Measurements from ENCODE around the gene SHQ1.
"Not testable (repeated sequence)": the region's sequence is repeated elsewhere in the genome, so short reads cannot be mapped to it uniquely, and the experiment has no call there.

SHQ1 gene

GRCh38 chr3:72797773-72798543, 50.3 kb downstream of the SHQ1 start:
- DNase-seq = no peak

- DNase-seq = no peak
Observed at GRCh38 chr3:72794079-72794478, 54.2 kb downstream of the SHQ1 start.

DNA sequence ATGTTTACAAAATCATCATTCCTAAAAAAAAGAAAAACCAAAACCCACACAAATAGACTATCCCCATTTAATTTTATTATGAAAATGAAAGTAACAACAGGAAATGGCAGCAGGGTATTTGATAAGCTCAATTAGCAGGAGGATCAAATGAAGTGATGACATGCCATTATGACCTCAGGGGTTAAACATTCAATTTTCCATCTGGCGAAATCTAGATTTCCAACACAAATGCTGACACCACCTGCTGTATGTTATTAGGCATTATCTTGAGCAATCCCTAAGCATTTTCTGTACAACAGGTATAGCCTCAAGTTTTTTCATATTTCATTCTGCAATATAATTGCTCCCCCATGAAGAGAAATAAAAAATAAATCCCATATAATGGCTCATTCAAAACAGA, 57.1 kb downstream of the SHQ1 start:
- DNase-seq = peak in 1 of 2 donors; percentile 14

DNA sequence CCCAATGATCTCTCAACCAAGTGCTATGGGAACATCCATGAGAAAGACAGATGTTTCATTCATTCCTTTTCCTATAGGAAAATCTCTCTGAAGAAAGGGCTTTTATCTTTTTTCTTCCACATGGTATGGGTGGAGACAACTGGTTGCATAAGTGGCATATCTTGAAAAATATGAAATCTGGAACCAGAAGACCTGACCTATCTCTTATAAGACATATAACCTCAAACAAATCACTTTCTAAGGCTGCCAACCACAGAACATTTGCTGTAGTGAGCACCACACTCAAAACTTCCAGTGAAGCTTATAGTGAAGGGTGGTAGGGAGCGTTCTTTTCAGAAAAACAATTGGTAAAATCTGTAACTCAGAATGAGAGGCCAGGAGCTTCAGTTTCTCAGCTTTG, 58.5 kb downstream of the SHQ1 start:
- DNase-seq = no peak

DNA sequence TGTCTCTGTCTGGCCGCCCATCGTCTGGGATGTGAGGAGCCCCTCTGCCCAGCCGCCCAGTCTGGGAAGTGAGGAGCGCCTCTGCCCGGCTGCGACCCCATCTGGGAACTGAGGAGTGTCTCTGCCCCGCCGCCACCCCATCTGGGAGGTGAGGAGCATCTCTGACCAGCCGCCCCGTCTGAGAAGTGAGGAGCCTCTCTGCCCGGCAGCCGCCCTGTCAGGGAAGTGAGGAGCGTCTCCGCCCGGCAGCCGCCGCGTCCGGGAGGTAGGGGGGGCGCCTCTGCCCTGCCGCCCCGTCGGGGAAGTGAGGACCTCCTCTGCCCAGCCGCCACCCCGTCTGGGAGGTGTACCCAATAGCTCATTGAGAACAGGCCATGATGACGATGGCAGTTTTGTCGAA, 60.0 kb downstream of the SHQ1 start:
- DNase-seq = not testable (repeated sequence)

- no peak for DNase-seq
Observed at GRCh38 chr3:72786668-72787067, 61.6 kb downstream of the SHQ1 start.

DNA sequence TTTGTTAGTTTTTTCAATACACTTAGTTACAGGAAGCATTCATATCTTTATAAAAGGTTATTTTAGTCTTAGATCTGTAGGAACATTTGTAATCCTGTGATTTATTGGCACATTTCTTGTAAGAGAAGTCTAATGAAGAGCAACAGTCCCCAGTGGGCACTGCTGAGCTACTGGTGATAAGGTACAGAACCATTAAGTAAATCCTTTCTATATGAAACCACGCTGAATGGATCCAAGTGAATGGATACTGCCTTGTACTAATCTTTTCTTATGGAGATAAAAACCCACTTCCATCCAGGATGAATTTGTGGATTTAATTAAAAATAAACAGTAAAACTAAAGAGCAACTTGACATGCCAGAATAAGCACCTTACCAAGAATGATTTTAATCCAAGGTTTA, 64.0 kb downstream of the SHQ1 start:
- no peak for DNase-seq

DNA sequence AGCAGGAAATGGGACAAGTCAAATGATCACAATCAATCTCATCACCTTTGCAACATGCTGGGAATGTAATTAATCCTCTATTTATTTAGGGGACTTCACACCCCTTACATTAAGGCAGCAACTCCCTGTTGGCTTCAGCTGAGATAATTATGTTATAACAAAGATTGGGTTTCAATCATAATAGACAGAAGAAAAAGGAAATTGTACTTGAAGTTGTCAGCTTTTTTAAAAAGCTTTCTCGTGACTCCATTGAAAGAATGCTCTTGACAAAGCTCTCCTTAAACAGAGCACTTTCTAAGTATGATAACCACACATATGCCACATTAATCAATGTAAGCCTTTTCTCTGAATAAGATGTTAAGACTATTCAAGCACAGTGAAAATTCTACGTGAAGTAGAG, 65.7 kb downstream of the SHQ1 start:
- no peak for DNase-seq

DNA sequence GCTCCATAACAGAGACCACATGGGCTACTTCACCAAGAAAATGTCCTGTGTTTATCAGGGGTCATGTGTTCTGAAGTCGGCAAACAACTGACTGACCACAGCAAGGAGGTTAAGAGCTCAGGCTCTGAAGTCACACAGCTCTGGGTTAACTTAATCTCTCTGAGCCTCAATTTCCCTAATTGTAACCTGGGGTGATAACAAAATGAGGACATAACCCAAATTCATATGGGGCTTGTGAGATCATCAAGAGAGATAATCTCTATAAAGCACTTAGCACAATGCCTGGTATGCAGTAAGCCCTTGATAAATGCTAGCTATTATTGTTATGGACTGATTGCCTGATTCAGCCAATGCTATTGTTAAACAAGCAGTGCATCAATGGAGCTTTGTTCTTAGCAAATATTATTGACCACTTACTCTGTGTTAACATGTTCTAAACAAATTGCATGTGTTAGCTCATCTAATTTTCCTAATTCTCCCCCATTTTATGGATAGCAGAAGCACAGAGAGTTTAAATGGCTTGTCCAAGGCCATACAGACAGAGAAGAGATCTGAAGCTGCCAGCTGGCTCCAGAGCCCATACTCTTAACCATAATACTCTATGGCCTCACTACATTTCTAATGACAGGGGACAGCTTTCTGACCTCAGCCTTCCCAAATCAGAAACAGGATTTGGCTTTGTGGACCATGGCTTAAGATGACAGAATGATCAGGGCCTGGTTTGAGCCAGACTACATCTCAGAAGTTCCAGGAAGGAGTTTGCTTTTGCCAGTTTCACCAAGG, 78.3 kb downstream of the SHQ1 start:
- DNase-seq = no peak

GRCh38 chr3:72768936-72769335, 79.3 kb downstream of the SHQ1 start:
- no peak for DNase-seq

DNA sequence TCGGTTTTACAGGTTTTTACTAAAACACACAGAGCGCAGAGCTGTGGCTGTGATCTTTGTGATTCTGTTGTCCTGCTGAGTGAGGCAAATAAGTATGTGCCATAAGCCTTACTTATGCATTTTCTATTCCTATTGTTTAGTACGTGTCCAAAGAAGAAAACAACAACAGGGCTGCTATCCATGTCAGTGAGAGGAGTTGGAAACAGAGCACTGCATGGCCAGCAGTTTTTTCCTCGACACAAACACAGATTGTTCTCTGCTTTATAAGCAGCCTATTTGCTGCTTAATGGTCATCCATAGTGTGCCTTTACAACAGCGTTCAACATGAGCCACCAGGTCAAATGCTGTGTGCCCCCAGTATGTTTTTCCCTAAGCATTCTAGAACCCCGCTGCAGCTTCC, 79.8 kb downstream of the SHQ1 start:
- no peak for DNase-seq

DNA sequence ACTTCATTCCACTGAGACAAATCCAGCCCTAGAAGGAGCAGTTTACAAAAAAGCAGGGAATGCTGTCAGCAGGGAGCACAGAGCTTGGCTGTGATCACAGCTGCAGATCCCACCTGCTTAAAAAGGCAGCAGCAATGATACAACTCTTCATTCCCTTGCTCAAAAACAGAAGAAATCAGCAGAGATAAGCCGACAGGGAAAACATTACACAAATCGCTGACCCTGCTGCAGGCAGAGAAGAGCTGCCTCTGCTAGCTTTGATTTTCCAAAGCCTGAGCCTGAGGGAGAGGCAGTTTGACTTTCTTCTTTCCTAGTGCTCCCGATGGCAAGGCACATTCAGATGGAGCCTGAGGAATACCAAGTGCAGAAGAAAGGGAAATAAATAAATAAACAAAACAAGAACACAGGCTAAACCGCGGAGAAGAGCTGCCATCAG, 80.2 kb downstream of the SHQ1 start:
- DNase-seq = no peak

DNA sequence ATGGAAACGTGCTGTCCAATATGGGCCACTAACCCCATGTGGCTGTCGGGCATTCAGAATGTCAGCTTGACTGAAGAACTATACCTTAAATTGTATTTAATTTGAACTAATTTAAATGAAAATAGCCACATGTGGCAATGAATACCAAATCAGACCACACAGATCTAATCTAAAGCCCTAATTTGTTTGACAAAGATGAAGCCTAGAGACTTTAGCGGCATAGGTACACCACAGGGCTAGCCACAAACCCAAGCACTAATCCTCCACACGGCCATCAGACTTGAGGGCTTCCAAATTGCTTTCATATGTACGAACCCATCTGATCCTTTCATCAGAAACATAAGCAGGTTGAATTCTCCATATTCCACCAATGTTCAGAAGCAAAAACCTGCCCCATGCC, 81.4 kb downstream of the SHQ1 start:
- no peak for DNase-seq

DNA sequence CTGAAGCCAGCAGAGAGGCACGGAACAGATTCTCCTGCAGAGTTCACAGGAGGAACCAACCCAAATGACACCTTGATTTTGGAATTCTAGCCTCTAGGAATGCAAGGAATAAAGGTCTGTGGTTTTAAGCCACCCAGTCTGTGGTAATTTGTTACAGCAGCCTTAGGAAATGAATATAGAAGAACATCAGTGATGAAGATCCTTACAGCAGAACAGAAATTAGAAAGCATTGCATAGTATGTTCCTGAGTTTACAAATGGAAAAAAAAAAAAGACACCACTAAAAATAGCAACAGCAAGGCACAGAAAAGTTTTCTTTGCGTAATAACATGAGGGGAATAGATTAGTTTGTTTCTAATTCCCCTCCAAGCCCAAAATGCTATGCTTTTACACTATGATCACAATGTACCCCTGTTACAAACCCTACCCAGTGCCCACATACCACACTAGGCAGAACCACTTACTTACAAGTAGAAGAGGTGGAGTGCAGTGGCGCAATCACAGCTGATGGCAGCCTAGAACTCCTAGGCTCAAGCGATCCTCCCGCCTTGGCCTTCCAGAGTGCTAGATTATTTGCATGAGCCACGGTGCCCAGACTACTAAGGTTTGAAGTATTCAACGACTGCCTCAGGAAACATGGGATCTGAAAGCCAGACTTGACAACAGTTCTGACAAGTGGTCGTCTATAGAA, 84.3 kb downstream of the SHQ1 start:
- DNase-seq = no peak

DNA sequence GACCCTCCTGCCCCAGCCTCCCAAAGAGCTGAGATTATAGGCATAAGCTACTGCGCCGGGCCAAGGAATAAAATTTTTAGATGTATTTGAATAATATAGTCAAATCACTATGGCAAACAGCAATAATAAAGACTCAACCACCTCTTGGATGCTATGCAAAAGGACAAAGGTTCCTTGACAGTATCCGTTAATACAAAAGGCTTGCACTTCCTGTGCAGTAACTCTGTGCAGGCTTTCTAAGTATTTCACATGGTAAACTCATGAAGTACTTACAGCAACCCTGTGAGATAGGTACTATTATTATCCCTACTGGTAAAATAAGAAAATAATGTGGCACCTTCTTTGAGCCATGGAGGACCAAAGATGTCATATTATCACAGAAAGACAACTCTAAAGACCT, 86.8 kb downstream of the SHQ1 start:
- no peak for DNase-seq

DNA sequence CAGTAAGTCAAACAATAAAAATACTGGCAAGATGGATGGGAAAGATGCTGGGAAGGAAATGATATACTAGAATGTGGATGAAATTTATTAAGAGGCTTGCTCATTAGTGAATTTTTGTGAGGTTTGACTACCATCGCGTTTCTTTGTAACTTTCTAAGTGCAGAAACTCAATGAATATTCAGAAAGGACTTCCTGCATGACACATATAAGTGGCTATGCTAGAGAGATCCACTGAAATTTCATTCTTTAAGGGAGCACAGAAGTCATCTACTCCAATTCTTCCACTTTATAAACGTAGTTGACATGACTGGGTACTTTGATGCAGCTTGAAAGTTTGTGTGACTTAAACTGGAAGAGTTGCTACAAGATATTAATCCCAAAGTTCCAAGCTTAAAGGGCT, 88.0 kb downstream of the SHQ1 start:
- DNase-seq = no peak

DNA sequence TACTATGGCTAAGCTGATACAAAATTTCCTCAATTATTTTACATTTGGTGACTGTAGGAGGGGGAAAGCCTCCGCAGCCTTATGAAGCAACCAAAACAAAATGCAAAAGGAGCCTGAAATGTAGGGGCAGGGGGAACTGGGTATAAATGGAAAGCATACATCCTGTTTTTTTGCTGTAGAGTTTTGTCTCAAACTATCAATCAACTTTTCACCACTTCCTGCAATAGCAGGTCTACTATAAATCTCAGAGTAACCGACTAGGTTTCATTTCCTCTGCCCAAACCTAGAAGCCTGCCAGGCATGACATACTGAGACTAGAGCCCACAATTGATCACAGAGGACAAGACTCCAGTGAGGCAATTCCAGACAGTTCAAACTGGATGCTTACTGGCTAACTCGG, 91.3 kb downstream of the SHQ1 start:
- peak; percentile 49 to 67 for DNase-seq

GRCh38 chr3:72754582-72754981, 93.7 kb downstream of the SHQ1 start:
- no peak for DNase-seq

DNA sequence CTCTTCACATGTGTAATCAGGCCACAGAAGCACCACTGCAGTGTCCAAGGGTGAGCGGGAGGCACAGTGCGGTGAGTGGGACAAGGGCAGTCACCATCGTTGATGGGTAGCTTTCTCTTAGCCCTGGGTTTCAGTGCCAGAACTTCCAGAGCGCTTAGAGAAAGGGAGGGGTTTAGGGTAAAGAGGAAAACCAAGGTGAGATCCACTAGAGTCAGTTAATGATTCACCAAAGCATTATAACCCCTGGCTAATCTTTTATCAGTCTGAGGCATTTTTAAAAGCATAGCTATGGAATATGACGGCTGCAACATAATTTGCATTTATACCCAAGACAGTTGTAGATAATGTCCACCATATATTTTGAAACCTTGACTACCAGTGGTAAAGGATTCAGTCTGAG, 94.8 kb downstream of the SHQ1 start:
- DNase-seq = no peak

DNA sequence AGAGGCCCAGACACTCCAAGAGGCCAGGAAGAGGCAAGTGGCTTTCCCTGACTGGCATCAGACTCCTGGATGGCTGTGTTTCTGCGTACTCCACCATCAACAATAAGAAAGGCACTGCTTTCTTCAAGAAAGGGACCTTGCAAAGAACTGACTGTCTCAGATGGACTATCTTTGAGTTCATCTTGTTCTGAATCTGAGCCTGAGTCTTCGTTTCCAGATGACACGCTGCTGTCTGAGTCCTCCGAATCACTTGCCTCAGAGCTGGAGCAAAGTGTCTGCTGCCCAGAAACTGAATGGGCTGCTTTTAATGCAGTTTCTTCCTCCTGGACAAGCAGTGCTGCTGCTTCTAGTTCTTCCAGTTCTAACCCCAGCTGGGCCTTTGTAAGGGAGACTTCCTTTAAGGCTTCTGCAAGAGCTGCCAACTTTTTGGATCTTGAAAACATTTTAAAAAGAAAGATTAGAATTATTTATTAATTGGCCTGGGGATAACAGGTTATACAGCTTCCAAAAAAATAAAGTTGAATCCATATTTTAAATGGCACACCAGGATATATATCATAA, 97.8 kb downstream of the SHQ1 start:
- no peak for DNase-seq

- DNase-seq = no peak
Observed at GRCh38 chr3:72748659-72749058, 99.6 kb downstream of the SHQ1 start.

DNA sequence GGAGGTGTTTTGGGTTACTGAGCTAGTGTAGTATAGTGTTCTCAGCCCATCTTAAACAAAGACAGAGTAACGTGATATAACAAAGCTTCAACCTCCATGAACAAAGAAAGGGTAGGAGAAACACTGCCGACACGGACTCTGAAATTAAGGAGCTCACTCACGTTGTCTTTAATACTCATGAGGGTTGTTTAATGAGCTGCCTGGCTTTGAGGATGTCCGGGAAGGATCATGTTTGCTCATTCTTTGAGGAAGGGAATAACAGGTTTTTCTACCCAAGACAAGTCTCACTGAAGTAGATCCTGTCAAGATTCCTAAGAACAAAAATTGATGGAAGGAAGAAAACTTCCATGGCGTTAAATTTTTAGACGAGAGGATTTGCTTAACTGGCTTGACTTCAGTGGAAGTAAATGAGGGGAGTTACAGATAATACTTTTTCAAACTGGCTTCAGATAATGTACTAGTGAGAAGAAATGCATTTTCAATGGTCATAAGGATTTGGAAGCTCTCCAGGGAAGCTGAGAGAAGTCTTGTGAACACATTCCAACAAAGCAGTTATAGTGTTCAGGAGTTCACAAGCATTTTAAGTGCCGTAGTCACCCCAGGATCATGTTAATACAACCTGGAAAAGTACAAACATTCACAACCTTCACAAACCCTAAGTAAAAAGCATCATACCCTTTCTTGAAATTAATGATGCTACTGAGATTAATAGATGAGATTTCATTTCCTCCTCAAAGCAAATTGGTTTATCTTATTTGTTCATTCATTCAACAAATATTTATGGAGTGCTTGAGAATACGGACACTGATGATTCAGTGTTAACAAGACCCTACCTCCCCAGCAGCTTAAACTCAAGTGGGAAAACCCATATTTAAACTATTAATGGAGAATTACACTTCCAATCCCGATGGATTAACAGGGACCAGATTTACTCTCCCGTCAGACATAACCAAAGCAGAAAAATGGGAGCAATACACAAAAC, 101.5 kb downstream of the SHQ1 start:
- DNase-seq = no peak
